HG03159 (cell line): ENCODE data around the gene C12orf42.

ENCODE experiments used
- ATAC-seq: cut with Tn5 transposase; IDR thresholded peaks from one replicate; pipeline ENCODE4 v1.9.1; 2021; ENCODE audit warnings: mild to moderate bottlenecking, moderate library complexity; ENCODE audit not compliant: unreplicated experiment

Gene C12orf42

DNA sequence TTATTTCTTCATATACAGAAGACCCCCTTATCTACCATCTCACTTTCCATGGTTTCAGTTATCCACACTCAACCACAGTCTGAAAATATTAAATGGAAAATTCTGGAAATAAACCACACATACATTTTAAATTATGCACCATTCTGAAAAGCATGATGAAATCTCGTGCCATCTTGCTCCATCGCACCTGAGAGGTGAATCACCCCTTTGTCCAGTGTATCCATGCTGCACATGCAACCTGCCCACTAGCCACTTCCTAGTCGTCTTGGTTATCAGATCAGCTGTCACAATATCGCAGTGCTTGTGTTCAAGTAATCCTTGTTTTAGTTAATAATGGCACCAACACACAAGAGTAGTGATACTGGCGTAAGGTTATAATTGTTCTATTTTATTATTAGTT lies 145.7 kb downstream of the C12orf42 start:
- no peak for ATAC-seq

GRCh38 chr12:103348935-103349334 lies 146.8 kb downstream of the C12orf42 start:
- no peak for ATAC-seq

- no peak for ATAC-seq
Measured at GRCh38 chr12:103336940-103337339, 158.8 kb downstream of the C12orf42 start.

- no peak for ATAC-seq
Measured at GRCh38 chr12:103334466-103334865, 161.3 kb downstream of the C12orf42 start.

DNA sequence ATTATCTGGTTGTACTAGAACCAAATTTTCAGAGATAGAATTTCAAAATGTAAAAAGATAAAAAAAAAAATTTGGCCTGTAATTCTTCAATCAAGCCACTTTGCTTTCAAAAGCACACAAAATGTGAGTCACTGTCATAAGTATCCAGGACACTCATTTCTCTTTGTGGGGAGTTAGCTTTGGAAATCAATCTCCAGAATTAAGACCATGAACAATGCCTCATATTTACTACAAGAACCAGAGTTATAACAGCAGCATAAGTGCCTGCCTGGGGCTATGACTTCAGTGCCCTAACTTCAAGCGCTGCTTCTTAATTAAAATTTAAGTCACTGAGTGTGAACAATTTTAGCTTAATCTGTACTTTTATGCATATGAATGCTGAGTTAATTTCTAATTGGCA lies 162.1 kb downstream of the C12orf42 start:
- ATAC-seq = no peak

DNA sequence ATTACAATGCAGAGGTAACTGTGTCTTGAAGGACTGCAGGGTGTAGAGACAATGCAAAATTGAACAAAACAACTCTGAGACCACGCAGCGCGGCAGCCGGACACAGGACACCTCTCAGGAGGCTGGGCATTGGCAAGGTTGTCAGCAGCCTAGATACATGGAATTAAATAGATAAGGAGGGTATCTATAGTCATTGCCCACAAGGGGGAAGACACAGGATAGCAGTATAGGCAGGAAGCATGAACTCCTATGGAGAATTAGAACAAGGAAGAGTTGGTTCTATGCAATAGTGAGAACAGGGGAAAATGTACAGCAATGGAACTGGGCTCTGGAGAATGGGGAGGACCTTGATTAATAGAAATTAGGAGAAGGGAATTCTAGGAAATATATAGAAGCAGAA lies 164.1 kb downstream of the C12orf42 start:
- ATAC-seq = no peak

DNA sequence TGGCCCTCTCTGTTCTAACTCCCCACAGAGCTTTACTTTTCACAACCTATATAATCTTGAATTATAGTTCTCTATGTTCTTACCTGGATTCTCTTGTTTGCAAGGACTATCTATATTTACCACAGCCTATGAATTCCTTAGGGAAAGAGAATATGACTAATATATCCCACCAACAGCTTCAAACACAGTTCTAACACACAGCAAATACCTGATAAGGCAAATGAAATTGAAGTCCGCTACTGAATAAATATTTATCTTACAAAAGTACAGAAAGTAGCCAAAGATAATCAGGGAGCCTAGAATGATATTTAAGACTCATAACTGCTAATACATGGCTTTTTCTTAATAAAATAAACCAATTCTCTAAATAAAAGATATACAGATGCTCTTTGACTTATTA lies 165.1 kb downstream of the C12orf42 start:
- ATAC-seq = no peak

DNA sequence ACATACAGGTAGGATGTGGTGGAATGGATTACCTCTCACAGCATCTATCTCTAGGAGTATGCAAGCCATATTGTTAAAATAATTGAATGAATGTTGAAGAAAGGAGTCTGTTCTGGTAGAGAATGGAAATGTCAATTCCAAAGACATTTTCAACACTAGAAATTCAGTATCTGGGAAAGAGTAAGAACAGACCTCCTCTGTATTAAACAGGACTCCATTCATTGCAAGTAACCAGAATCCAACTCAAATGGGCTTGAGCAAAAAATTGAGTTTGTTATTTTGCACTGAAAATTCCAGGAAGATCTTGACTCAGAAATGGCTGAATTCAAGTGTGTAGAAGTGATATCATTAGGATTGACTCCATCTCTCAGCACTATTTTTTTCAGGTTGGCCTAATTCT lies 168.1 kb downstream of the C12orf42 start:
- no peak for ATAC-seq

GRCh38 chr12:103326190-103326589 lies 169.6 kb downstream of the C12orf42 start:
- ATAC-seq = no peak

DNA sequence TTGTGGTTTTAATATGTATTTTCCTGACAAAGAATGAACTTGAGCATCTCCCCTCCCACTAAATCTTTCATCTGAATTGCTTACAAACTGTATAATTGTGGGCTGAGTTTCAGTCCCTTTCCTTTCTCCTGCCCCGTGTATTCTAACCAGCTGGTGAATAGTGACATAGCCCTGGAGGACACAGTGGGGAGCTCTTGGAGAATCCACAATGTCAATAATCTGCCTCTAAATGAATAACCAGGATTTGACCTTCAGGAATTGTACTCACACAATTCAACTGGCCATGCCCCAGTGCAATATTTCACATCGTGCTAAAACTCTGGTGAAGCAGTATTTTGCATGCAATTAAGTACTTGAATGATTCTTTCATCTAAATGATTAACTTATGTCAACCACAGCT lies 177.2 kb downstream of the C12orf42 start:
- no peak for ATAC-seq

DNA sequence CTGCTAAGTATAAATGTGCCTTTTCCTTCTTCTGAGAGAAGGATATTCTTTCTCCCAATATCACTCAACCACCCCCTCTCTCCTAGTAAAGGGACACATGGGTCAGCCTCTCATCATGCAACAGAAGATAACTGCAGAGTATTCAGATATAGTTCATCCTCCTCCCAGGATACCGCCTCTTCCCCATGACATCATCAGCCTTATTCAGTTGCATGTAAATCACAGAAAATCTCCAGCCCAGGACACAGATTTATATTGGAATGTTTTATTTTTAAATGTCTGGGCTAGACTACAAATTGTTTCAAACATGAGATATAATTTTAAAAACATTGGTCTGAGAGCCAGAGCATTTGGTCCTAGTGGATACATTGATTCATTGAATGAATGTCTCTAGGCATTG lies 178.5 kb downstream of the C12orf42 start:
- no peak for ATAC-seq

DNA sequence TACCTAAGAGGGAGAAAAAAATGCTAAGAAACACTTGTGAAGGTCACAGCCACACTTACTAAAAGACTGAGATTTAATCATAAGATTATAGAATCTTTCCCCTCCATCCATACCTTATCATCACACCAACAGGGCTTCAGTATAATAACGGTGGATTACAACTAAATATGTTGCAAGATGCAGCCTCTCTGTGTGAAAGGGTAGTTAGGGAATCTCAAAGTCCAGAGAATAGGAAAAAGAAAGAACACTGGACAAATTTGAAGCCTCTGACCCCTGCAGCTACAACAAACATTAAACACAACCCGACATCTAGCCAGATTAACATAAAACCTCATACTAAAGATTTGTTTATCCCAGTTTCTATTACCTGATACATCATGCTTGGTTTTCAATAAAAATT lies 181.0 kb downstream of the C12orf42 start:
- ATAC-seq = no peak

DNA sequence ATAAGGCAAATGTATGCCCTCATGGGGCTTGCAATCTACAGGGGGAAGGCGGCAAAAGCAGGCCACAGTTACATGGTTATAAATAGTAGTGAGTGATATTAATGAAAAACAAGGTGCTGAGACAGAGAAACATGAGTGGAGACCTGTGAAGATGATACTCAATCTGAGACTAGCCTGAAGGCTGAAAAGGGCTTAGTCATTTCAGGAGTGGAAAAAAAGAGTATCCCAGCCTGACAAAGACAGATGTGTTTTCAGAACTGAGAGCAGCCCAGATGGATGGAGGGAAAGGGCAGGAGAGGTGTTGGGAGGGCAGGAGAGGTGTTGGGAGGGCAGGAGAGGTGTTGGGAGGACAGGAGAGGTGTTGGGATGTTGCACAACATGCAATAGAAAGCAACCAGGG lies 181.9 kb downstream of the C12orf42 start:
- ATAC-seq = no peak

DNA sequence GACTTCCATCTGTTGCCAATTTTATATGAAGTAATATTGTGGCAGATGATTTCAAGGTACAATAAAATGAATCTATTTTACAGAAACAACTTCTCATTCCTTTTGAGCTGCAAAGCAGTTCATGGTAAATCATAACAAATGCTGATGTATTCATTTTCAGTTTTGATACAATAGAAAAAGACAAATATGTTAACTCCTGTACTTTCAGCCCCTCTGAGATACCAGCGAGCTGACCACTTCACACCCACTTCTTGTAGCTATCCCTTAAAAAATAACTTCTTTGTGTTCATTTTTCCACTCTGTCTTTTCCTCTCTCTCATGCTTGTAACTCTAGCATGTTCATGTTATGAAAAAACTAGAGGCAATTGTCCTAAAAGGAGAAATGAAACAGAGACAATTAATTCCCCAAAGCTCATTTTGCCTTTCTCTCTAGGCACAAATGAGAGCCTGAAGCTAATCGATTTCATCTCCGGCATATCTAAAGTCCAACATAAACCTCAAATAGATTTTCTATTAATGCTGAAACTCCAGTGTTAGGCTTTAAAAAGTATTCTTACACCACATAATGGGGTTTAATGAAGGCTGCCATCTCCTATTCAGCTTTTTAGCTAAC lies 182.9 kb downstream of the C12orf42 start:
- no peak for ATAC-seq

DNA sequence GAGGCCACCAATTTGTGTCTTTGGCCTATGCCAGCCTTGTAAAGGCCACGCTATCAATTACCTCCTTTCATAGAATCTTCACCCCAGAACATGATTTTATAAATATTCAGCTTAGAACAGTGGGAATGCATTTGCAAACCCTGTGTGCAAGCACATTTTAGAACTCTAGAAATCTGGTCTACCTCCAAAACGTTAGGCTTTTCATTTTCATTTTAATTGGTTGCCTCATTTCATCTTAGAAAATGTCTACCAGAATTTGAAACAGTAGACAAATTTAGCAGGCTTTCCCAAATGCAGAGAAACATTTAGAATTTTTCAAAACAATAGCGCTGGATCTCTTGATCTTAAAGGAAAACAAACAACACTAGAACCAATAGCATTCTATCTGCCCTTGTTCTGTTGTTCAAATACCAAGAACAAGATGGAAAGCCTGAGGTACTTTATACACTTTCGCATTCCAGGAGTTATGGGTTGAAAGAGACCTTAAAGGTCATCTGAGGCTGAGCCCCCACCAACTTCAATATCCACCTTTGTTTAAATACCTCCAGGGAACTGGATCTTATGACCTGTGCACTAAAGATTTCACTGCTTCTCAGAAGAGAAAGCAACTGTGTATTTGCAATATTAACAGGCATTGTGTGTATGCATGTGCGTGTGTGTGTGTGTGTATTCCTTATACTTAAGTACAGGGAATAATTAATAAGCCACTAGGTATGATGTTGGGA lies 185.1 kb downstream of the C12orf42 start:
- no peak for ATAC-seq

DNA sequence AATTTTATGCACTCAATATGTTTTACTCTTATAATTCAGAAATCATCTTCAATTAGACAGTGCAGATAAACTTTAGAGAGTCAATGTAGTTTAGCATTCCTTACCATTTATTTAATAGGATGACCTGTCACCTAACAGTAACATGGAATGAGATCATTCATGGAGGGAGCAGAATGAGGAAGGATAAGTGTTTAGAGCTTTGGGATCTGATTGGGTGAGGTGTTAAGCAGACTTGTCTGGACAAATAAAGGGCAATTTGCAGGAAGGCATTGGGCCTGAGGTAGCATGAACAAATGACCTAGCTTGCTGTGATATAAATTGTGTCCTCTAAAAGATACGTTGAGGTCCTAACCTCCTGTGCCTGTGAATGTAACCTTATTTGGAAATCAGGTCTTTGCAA lies 187.4 kb downstream of the C12orf42 start:
- ATAC-seq = no peak

DNA sequence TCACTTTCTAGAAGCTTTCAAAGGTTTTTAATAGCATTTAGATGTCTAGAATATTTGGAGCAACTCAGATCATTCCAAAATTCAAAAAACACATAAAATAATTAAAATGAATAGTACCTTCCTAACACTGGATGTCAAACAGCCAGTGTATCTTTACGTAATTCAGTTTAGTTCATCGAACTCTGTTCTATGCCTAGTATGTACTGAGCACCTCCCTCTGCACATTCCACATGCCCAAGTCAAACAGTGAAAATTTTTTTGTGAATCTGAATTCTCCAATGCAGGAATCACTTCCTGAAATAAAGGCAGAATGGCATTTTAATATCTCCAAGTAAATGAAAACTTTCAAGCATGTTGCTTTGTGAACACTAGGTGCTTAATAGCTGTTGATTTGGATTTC lies 192.3 kb downstream of the C12orf42 start:
- ATAC-seq = no peak

DNA sequence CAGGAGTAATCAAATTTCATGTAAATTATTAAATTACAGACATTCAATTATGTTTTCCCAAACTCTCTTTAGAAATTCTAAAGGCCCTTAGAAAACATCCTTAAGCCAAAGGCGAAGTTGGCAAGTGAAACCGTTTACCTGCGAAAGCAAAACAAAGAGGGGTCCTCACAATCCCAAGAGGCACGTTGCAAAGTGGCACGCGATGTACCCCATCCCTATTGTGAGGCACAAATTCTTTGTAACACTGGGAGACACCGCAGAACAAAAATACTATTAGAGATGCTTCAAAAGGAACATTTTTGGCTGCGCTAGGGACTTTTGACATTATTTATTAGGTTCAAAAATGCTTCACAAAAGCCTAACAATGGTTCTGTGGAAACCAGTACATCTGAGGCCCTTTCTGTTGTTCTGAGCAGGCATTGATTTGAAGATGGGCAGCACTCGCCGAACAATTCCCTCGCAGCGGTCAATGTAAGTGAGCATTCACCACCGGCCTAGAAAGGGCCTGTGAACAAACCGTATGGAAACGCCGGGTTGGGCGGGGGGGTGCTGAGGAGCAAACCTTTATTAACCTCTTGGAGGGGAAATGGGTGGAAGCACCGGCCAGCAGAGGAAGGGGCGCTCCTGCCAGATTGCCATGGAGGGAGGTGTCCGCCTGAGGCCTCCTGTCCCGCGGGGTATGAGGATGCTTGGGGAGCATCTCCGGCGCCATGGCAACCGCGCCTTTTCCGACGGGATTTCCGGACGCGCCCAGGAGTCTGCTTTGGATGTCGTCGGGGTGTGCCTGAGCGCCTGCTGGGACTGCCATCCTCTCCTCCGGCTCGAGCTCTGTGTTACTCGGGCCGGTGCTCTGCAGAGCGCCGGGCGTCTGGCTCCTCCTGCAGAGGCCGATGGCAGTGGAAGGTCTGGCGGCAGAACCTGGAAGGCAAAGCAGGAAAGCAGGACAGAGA lies 193.9 kb downstream of the C12orf42 start:
- ATAC-seq = no peak

DNA sequence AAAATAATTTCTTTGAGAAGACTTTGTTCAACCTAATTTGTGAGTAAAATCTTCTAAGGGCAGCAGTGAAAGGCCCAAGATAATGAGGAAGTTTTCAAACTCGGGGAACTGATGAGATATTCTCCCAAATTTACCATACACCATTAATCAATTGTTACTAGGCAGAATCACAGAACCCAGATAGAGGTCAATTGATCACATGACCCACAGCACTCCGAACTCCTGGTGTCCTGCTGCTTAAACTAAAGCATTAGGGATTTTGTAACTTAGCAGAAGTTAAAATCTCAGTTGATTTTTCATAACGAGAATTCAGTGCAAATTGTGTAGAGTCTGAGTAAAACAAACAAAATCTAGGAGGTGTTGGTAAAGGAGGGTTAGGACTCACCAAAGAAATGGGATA lies 207.8 kb downstream of the C12orf42 start:
- no peak for ATAC-seq

DNA sequence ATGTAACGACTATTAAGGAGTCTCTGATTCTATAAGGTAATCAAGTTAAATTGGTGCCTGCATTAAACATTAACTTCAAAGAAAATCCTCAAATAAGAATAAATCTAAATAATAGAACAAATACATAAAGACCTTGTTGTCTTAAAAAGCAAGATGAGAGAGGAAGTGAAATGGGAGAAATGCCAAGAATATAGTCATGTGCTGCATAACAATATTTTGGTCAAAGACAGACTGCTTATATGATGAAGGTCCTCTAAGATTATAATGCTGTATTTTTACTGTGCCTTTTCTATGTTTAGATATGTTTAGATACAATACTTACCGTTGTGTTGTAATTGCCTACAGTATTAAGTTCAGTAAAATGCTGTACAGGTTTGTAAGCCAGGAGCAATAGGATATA lies 213.6 kb downstream of the C12orf42 start:
- no peak for ATAC-seq

- peak; percentile 96 for ATAC-seq
Measured at GRCh38 chr12:103279444-103279843, 216.3 kb downstream of the C12orf42 start.

DNA sequence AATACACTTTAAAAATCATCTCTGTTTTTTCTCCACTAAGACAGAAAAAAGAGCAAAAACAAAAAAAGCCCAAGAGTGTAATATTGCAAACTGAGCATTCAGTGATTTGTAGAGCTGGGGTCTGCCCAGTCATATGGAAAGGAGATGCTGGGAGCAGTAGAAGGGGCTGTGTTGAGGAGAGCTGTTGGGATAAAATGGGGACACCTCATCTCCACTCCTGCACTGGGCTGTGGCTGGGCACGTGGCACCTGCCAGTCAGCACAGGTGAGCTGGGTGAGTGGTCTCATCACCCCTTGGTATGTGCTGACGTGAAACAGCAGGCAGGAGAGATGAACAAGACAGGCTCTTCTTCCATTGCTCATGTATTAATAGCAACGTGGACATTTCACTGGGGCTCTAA lies 217.4 kb downstream of the C12orf42 start:
- no peak for ATAC-seq
